Measurements from ENCODE around the gene GOLGA8N.
"Not testable (repeated sequence)": the region's sequence is repeated elsewhere in the genome, so short reads cannot be mapped to it uniquely, and the experiment has no call there.

DNA sequence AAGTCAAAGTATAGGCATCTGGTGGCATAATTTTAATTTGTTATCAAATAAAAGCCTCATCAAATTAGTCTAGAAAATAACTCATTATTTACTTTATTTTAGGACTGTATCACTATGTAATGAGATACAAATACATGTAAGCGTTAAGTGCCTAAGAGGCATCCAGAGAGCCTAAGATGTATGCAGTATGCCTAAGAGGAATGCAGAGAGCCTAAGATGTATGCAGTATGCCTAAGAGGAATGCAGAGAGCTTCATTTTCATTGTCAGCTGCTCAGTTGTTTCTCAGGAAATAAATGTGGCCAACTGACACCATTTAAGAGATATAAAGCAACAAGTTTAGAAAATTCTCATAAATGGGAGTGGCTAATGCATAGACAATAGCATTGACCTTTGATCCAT is 49.8 kb upstream of the GOLGA8N start:
- TF ChIP-seq EP300 (IDR thresholded peaks at IDR 0.05; ENCODE audit: borderline replicate concordance in 1 of 2, control insufficient read depth in 1 of 2, low read depth in 2 of 2, low read length in 2 of 2); HDAC2 (IDR thresholded peaks at IDR 0.05); EZH2 (IDR thresholded peaks at IDR 0.05; ENCODE audit: borderline replicate concordance, control insufficient read depth, low read depth, low read length); BHLHE40 (IDR thresholded peaks at IDR 0.05; ENCODE audit: borderline replicate concordance in 1 of 2, low read depth in 2 of 2, low read length in 1 of 2); RAD21 (IDR thresholded peaks at IDR 0.05; ENCODE audit: insufficient read depth, low read depth, low read length); EGR1 (IDR thresholded peaks at IDR 0.05; ENCODE audit: borderline replicate concordance in 1 of 2, low read depth in 2 of 2, low read length in 2 of 2); RELA (IDR thresholded peaks at IDR 0.05; ENCODE audit: borderline replicate concordance, partially characterized antibody); TCF12 (IDR thresholded peaks at IDR 0.05; ENCODE audit: low read depth, low read length): not testable (repeated sequence)
- TF ChIP-seq, protein P1, sequence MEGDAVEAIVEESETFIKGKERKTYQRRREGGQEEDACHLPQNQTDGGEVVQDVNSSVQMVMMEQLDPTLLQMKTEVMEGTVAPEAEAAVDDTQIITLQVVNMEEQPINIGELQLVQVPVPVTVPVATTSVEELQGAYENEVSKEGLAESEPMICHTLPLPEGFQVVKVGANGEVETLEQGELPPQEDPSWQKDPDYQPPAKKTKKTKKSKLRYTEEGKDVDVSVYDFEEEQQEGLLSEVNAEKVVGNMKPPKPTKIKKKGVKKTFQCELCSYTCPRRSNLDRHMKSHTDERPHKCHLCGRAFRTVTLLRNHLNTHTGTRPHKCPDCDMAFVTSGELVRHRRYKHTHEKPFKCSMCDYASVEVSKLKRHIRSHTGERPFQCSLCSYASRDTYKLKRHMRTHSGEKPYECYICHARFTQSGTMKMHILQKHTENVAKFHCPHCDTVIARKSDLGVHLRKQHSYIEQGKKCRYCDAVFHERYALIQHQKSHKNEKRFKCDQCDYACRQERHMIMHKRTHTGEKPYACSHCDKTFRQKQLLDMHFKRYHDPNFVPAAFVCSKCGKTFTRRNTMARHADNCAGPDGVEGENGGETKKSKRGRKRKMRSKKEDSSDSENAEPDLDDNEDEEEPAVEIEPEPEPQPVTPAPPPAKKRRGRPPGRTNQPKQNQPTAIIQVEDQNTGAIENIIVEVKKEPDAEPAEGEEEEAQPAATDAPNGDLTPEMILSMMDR (IDR thresholded peaks at IDR 0.05 in 2 of 3, conservative IDR thresholded peaks at IDR 0.05 in 1 of 3; ENCODE audit: control insufficient read depth in 2 of 3, extremely low read depth in 1 of 3, insufficient read depth in 1 of 3, low read depth in 3 of 3, low read length in 3 of 3), result not testable (repeated sequence)

All from GM12878 (cell line).